ENCODE data around the gene TOMM70. TPM values are rescaled to one million over a fixed set of nuclear protein-coding genes. Genes with fewer than 3 reads are reported as not detected.

TOMM70 gene
- total and polyA plus RNA-seq, 11 donors, result 25.9 to 67.0 (median 56.2) TPM

DNA sequence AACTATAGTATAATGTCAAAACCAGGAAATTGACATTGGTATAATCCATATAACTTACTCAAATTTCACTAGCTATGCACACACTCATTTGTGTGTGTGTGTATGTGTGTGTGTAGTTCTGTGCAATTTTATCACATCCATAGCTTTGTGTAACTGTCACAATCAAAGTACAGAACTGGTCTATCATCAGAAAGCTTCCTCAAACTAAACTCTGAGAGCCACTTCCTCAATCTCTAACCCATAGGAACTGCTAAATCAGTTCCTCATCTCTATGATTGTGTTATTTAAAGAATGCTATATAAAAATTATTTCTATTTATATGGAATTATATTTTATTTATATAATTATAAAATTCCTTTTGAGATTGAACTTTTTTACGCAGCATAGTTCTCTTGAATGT lies 18.5 kb upstream of the TOMM70 start:
- no peaks in the 10 kb centered on the region for H3K4me1 ChIP-seq
- no peak overlapping the region for H3K27ac ChIP-seq
- no peaks in the 10 kb centered on the region for H3K36me3 ChIP-seq
- intact Hi-C loops (cut with DNase I), result no loop called here
- H3K4me3 ChIP-seq, result no peak overlapping the region
- TF ChIP-seq, protein P1, sequence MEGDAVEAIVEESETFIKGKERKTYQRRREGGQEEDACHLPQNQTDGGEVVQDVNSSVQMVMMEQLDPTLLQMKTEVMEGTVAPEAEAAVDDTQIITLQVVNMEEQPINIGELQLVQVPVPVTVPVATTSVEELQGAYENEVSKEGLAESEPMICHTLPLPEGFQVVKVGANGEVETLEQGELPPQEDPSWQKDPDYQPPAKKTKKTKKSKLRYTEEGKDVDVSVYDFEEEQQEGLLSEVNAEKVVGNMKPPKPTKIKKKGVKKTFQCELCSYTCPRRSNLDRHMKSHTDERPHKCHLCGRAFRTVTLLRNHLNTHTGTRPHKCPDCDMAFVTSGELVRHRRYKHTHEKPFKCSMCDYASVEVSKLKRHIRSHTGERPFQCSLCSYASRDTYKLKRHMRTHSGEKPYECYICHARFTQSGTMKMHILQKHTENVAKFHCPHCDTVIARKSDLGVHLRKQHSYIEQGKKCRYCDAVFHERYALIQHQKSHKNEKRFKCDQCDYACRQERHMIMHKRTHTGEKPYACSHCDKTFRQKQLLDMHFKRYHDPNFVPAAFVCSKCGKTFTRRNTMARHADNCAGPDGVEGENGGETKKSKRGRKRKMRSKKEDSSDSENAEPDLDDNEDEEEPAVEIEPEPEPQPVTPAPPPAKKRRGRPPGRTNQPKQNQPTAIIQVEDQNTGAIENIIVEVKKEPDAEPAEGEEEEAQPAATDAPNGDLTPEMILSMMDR (IDR thresholded peaks at IDR 0.05), result no peak
- no peak for TF ChIP-seq POLR2A (IDR thresholded peaks at IDR 0.05)
- no peaks in the 10 kb centered on the region for H3K27me3 ChIP-seq
- ATAC-seq (no peak), DNase-seq (no peak)
- 94 to 98% (median 97%) methylated on average over 1 of the region's 1 CpG for WGBS, 4 donors
- no peaks in the 10 kb centered on the region for H3K9me3 ChIP-seq

DNA sequence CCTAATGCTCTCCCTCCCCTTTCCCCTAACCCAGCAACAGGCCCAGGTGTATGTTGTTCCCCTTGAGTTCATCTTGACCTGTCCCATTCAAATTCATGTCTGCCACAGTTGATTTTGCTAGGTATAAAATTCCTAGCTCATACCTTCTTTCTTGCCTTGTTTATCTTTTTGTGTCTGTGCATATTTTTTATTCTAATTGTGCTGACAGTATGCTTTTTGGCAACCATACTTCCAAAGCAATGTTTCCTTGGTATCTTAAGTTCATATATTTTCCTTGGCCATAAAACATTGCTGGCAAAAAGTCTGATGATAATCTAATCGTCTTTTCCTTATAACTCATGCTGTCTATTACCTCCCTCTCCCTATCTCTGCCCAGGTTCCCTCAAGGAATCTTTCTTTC lies 16.0 kb upstream of the TOMM70 start:
- Histone ChIP-seq H3K4me3 (no peak overlapping the region), H3K4me1 (peaks cover 0 to 7% (median 0%) of the 10 kb centered on the region in 12 donors), H3K27ac (no peak overlapping the region), H3K27me3 (no peaks in the 10 kb centered on the region), H3K9me3 (peaks cover 0 to 1% (median 0%) of the 10 kb centered on the region in 12 donors), H3K36me3 (no peaks in the 10 kb centered on the region)
- 64 to 76% (median 69%) methylated on average over 1 of the region's 1 CpG for WGBS, 4 donors
- ATAC-seq, result no peak
- no peak for TF ChIP-seq POLR2A (IDR thresholded peaks at IDR 0.05)
- TF ChIP-seq, protein P1 (IDR thresholded peaks at IDR 0.05), result no peak
- intact Hi-C loops (cut with DNase I), result no loop called here
- DNase-seq, result no peak

DNA sequence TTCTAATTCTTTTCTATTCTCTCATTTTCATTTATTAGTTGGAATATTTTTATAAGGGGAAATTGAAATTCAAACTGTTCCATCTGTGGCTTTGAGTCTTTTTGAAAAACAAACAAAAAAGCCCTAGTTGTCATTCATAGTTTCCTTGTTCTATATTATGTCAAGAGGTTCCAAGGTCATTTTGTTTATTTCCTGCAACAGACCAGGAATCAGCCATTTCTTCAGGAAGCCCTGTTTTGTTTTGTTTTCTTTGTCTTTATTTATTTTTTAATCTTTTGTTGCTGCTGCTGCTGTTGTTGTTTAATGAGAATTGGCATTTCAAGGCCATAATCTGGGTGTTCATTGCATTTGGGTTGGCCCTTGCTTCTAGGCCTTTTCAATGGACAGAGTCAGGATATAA lies 15.3 kb upstream of the TOMM70 start:
- no peaks in the 10 kb centered on the region for H3K36me3 ChIP-seq
- no peak overlapping the region for H3K27ac ChIP-seq
- no peaks in the 10 kb centered on the region for H3K27me3 ChIP-seq
- DNase-seq (no peak), ATAC-seq (no peak)
- H3K4me1 ChIP-seq, result peaks cover 0 to 7% (median 0%) of the 10 kb centered on the region in 12 donors
- H3K9me3 ChIP-seq, result peaks cover 0 to 8% (median 0%) of the 10 kb centered on the region in 12 donors
- intact Hi-C loops (cut with DNase I), result no loop called here
- TF ChIP-seq POLR2A (IDR thresholded peaks at IDR 0.05), result no peak
- TF ChIP-seq, protein P1 (IDR thresholded peaks at IDR 0.05), result no peak
- no peak overlapping the region for H3K4me3 ChIP-seq

DNA sequence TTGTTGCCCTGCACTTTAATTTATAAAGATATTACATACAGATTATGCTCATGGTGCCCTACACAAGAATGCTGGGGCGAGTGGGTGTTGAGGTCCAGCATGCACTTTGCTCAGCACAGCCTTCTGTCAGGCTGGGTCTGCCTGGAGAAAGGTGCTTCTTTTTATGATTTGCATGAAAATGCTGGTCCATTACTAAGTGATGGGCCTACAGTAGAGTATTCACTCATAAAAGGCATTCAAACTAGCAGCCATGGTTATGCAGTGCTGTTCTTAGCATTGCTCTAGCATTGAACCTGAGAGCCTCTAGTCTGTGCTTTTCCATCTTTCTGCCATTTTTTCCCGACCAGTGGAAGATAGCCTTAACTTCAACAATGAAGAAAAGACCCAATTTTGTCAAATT lies 12.7 kb upstream of the TOMM70 start:
- no peaks in the 10 kb centered on the region for H3K27me3 ChIP-seq
- 89 to 98% (median 92%) methylated on average over 2 of the region's 2 CpGs for WGBS, 4 donors
- TF ChIP-seq POLR2A (IDR thresholded peaks at IDR 0.05), result no peak
- TF ChIP-seq, protein P1 (IDR thresholded peaks at IDR 0.05), result no peak
- H3K27ac ChIP-seq, result no peak overlapping the region
- H3K4me3 ChIP-seq, result no peak overlapping the region
- H3K36me3 ChIP-seq, result no peaks in the 10 kb centered on the region
- no peak for ATAC-seq
- DNase-seq, result no peak
- peaks cover 0 to 9% (median 0%) of the 10 kb centered on the region in 12 donors for H3K9me3 ChIP-seq
- H3K4me1 ChIP-seq, result peaks cover 0 to 7% (median 0%) of the 10 kb centered on the region in 12 donors
- intact Hi-C loops (cut with DNase I), result no loop called here
